Esophagus mucosa (tissue), 1 donor: Measurements from ENCODE around the gene HOXB5. TPM values are rescaled to one million over a fixed set of nuclear protein-coding genes. Genes with fewer than 3 reads are reported as not detected.

Experiments
- ATAC-seq: fragments of 200-7000 bp; cut with Tn5 transposase; one replicate; pipeline ENCODE4 v1.9.1; 2020
- total RNA-seq: library from RNA; stranded (reverse); gene quantifications from one replicate; pipeline ENCODE4 v1.2.4, GENCODE V29; 2023
- donor health status: DM: yes; HTN: yes; CAD: no.

Gene HOXB5
- total RNA-seq, 1 donor from 2014 or later, result 0.16 TPM

DNA sequence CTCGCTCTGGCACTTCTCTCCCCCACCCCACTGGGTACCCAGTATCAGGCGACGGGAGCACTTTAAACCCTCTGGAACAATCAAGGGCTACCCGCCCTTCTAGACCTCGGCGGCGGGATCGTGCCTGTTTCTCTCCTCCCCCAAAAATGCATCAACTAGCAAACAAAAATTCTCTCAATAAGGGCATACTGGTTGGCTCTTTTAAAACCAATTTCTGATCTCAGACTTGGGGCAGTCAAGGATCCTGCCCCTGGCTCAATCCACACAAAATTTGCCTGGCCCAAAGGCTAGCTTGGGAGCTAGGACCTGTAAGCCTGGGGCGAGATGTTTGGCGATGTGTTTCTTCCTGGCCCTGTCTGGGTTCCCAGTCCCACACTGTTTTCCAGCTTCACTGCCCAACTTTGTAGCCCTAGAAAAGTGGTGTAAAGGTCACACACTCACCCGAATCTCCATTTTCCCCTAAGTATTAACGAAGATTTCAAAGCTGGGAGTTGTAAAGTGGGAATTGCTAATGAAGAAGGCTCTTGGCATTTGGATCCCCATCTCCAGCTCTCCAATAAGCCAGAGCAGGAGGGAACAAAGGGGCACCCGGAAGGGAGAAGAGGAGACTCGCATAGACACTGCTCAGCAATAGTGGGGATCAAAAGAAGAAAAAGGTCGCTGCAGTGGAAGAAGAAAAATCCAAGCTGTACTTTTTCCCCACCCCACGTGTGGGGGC is 34.3 kb downstream of the HOXB5 start:
- ATAC-seq, result no peak

- no peak for ATAC-seq
Measured at GRCh38 chr17:48558831-48559121, 34.8 kb downstream of the HOXB5 start.

DNA sequence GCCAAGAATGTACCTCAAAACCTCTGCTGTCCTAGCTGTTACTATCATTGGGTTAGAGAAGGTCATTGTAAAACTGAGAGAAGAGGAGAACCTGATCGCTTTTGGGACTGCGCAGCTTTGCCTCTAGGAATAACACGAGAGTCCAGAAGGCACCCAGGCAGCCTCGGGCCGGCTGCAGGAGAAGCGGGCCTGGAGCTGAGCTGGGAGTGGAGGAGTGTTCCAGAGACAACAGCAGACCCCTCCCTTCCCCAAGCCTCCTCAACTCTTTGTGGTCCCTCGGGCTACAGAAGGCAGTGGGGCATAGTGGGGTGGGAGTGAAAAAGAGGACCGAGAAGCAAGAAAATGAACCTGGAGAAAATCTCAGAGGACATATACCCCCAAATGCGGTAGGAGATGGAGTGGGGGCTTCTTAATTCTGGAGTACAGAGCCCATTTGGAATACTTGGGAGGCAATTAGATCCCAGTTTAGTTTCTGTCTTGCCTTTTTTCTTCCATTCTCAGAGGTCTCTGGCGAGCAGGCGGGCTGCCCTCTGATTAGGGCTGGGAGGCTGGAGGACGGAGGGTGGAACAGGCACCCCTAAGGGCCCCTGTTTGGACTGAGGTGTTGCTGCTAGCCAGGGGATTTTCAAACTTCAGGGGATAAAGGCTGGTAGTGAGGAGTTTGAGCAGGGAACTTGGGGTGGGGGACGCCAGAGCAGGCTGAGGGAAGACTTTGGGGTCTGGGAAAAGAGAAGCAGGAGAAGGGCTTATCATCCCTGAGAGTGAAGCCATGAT is 35.3 kb downstream of the HOXB5 start:
- no peak for ATAC-seq

DNA sequence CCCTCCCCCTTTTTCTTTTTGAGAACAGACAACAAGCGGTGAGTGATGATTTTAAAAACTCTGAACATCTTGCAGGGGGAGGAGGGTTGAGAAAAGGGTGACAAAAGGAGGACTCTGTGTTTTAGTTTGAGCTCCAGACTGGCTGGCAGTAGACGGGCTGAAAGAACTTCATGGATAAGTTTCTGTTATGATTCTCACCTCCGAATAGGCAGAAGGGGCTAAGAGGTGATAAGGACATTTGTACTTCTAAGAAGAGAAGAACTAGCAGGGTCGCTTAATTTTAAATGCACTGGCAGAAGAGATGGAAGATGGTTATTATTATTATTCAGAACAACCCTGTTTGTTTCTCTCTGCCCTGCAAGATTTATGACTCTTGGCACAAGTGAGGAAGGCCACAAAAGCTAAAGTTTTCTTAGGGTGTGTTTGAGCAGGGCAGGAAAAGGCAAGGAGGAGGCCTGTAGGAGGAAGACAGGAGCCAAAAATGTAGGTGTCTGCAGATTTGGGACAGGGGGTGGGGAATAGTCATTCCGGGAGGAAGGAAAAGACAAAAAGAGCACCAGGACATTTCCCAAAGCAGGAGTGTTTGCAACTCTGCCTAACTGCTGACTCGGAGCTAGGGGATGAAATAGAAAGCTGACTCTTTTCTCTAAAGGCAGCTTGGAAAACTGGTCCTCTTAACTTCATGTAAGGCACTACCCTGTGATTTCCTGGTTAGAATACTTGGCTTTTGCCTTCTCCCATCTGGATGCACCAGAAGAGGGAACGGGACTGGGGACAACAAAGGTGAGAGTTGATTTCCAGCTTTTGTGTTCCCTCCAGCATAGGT is 36.8 kb downstream of the HOXB5 start:
- ATAC-seq, result peak; percentile 22

GRCh38 chr17:48556229-48556575 is 37.4 kb downstream of the HOXB5 start:
- ATAC-seq, result no peak

DNA sequence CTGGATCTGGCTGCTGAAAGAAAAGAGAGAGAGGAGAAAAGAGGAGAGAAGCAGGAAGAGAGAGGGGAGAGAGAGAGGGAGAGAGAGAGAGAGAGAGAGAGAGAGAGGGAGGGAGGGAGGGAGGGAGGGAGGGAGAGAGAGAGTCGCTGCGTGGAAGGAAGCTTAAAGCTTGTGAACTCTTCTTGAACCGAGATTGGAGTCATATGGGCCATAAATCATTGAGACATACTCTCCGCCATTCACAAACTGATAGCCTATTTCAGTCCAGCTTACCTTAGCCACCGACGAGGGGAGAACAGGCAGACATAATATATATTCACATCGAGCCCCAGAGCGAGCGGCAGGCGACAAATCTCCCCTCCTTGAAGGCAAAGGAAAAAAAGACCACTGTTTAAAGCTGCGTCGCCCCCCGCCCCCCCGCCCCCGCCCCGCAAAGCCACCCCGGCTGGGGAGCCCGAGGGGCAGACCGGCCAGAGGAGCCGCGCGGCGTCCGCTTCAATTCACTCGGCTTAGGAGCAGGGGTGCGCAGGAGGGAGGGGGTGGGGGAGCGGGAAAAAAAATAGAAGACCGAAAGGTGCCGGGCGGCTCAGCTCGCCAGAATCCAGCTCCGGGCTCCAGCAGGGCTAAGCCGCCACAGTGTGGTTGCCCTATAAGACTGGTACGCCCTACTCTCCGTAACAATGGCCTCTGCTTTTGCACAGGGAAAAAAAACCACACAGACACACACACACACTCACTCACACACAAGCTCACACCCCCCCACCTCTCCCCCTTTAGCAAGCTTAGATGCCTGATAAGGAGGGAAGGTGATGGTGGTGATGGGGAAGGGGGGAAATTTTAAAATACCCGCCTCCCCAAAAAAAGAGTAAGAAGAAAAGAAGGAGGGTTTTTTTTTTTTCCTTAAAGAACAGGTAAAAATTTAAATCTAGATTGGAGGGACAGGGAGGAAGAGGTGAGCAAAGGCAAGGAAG is 38.0 kb downstream of the HOXB5 start:
- ATAC-seq, result peak; percentile 72

GRCh38 chr17:48554412-48555257 is 38.9 kb downstream of the HOXB5 start:
- no peak for ATAC-seq

DNA sequence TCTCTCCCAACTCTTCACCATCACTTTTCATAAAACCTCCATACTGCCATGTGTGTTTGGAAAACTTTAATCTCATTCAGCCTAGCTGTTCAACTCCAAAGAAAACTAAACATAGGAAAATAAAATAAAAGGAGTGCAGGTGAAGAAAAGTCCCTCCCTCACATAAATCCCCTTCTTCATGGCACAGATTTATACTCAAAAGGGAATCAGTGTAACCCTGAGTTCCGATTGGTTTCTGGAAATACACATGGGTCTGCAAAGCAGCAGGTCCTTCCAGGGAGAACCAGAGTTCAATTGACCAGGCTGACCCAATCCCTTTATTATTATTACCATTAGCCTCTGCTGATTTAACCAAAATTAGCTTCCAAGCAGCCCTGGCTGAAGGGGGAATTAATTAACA is 39.8 kb downstream of the HOXB5 start:
- ATAC-seq, result no peak

DNA sequence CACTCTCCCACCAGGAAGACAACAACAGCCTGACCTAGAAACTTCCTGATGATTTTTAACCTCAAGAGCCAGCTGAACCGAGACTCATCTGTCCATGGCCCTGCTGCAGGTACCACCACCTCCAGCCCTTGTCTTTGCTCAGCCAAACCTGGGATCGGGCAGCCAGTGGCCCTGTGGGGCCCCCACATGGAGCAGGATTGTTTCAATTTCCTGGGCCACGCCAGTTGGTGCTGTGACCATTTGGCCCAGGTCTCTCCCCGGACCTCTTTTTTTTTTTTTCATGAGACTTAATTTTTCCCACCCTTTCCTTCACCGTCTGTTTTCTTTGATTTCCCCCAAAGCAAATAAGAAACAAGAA is 40.4 kb downstream of the HOXB5 start:
- no peak for ATAC-seq

GRCh38 chr17:48552466-48553189 is 41.0 kb downstream of the HOXB5 start:
- no peak for ATAC-seq

- no peak for ATAC-seq
Measured at GRCh38 chr17:48551596-48552465, 41.7 kb downstream of the HOXB5 start.

GRCh38 chr17:48551214-48551555 is 42.4 kb downstream of the HOXB5 start:
- ATAC-seq, result no peak

DNA sequence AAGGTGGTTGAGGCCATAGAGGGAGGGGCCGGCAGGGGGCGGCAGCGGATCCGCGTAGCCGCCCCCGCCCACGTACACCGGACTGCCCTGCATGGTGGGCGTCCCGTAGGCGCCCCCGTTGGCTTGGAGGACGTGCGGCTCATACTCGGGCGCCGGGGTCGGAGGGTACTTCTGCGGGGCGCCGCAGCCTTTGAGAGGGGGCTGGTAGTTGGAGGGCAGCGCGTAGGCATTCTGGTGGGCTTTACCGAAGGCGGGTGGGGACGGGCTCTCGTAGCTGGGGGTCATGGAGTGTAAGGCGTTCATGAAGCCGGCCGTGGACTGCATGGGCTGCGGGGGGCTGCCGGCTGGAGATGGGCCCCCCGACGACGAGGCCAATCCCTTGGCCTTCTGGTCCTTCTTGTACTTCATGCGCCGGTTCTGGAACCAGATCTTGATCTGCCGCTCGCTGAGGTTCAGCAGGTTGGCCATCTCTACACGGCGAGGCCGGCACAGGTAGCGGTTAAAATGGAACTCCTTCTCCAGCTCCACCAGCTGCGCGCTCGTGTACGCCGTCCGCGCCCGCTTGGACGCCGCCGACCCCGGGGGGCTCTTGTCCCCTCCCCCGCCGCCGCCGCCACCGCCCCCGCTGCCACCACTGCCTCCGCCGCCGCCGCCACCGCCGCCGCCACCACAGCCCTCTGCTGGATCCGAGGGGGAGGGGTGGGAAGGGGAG is 42.9 kb downstream of the HOXB5 start:
- ATAC-seq, result no peak

DNA sequence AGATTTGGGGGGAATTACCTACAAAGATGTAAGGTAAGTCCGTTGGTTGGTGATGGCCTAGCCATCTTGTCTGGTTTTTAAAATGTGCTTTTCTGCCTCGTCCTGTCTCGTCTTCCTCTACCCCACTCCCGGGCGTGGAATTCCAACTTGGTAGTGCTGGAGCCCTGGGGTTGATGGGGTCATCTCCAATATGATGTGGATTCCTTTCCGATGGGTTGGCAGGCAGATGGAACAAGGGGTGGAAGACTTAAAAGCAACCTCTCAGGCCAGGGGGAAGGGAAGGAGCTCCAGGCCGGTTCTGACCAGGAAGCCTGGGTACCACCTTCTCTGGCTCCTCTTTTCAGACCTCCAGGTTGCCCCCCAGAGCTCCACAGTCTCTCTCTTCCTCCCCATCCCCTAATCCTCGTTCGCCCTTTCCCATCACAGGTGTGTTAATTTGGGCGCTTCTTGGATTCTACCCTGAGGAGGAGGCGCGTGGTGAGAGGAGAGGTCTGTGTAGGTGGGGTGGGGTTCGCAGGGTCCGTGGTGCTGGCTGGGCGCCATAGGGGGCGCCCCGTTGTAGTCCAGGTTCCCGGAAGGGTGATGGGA is 43.6 kb downstream of the HOXB5 start:
- no peak for ATAC-seq

DNA sequence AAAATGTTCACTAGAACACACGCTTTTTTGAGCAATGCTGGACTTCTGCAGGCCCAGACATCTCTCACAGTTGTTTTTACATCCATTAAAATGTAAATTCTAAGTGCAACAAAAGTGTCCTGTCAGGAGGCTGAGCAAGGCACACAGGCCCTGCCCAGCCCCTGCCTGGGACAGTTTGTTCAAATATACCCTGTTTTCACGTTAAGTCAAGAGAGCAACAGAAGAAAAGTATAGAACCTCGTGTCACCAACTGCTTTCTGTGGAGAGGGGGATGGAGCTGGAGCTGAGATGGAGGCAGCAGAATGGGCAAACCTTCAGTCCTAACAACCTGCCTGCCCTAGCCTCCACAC is 44.3 kb downstream of the HOXB5 start:
- no peak for ATAC-seq

DNA sequence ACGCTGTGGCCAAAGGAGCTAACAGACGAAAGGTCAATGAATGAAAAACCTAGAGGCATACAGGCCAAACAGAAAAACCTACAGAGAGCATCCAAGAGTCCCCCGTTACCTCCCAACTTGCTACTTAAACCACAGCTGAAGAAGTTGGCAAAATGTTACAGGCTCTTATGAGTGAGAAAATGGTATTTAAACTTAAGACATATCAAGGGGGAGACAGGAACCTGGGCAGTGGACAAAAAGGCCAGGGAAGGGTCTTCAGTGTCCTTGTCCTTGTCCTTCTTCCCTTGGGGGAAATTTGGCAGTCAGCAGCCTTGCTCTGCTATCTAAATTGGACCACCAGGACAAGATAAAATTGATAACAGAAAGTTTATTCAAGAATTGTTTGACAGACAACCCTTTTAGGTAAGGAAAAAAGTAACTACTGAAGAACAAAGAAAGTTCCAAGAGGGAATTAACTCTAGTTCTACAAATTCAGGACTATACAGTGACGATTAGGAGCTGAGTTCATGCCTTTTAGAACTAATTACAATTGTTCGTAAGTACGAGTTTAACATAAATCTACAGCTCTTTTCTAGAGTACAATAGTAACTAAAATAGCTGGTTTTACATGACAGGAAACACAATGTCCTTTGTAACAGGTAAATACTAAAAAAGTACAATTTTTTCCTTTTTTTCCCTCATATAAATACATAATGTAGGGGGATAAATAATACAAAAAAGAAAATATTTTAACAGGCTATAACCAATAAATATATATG is 44.9 kb downstream of the HOXB5 start:
- no peak for ATAC-seq

DNA sequence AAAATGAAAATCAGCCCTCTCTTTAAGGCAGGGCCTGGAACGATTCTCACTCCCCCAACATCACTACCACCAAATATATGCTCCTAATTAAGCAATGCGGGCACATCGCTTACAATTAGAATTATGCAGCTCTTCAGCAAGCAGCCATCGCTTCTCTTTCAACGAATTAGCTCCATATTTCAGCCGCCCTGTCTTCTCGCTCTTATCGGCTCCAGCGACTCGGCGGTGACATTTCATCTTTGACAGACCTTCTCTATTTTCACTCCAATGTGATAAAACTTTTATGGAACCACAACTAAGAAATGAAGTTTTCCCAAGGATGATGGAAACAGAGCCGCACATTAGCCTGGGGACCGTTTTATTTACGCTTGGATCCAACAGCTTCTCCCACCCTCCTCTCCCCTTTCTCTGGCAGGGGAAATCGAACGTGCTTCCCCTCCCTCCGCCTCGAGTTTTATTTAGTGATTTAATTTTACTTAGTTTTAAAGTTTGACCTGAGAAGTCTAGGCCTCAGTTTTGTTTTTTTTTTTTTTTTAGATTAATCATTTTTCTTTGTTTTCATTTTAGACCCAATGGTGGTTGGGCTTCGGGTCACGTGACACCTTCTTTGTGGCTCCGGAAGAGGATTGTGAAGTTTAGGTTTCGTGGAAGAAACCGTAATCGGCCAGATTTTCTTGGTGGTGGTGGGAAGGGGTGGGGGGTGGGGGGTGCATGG is 45.6 kb downstream of the HOXB5 start:
- ATAC-seq, result no peak
